22Rv1 (cell line): ENCODE data around the gene IFITM10.

Experiments used
- ZFX ChIP-seq: fragments of 450-650 bp; IDR thresholded peaks from 2 replicates; pipeline ENCODE4 v1.6.1; 2017; ENCODE audit warnings: antibody characterized with exemption, borderline replicate concordance
- TF ChIP-seq, protein P1 (sequence below): fragments of 450-650 bp; IDR thresholded peaks from 2 replicates; pipeline ENCODE4 v1.5.1; 2017; ENCODE audit warnings: mild to moderate bottlenecking

DNA sequence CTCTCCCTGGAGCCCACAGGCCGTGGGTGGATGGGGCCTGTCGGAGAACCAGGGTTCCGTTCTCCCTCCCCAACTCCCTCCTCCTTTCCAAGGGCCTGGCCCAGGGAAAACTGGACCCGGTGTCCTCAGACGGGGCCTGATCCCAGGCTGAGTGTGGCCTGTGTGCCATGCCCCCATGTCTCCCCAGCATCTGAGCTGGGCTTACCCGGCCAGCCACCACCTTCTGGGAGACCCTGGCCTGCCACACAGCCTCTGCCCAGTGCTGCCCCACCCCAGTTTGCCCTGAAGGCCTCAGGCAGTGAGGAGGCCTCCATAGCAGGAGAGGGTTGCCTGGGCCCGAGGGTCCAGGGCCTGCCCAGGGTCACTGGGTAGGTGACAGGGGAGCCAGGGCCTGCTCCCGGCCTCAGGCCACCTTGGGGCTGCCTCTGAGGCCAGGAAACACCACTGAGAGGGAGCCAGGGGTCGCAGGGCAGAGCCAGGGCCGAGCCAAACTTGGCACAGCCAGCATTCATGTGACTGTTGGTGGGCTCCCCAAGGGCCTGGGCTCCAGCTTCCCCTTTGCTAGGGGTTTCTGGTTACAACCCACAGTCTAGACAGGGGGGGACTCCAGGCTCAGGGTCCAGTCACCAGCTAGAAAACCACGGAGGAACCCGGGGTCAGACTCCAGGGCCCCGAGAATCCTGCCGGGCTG lies 590 bp upstream of the IFITM10 start:
- TF ChIP-seq, protein P1, sequence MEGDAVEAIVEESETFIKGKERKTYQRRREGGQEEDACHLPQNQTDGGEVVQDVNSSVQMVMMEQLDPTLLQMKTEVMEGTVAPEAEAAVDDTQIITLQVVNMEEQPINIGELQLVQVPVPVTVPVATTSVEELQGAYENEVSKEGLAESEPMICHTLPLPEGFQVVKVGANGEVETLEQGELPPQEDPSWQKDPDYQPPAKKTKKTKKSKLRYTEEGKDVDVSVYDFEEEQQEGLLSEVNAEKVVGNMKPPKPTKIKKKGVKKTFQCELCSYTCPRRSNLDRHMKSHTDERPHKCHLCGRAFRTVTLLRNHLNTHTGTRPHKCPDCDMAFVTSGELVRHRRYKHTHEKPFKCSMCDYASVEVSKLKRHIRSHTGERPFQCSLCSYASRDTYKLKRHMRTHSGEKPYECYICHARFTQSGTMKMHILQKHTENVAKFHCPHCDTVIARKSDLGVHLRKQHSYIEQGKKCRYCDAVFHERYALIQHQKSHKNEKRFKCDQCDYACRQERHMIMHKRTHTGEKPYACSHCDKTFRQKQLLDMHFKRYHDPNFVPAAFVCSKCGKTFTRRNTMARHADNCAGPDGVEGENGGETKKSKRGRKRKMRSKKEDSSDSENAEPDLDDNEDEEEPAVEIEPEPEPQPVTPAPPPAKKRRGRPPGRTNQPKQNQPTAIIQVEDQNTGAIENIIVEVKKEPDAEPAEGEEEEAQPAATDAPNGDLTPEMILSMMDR, result no peak
- TF ChIP-seq ZFX, result no peak
